Fibroblast of skin of left quadriceps (primary cell): ENCODE results near the gene LAMA2.

ENCODE experiments used
- DNase-seq, 2 experiments: peaks; one replicate each; pipeline ENCODE4 v3.0.0-alpha.2; 2013; ENCODE audit warnings: low read depth in 2 of 2

The LAMA2 gene

GRCh38 chr6:128899341-128900050 is 16.6 kb downstream of the LAMA2 start:
- peak; percentile 34 to 38 for DNase-seq

- no peak for DNase-seq
Observed at GRCh38 chr6:128903715-128904114, 20.8 kb downstream of the LAMA2 start.

- no peak for DNase-seq
Observed at GRCh38 chr6:128914051-128914450, 31.1 kb downstream of the LAMA2 start.

- DNase-seq: no peak
Observed at GRCh38 chr6:128918886-128919285, 35.9 kb downstream of the LAMA2 start.

- peak; percentile 39 to 47 for DNase-seq
Observed at GRCh38 chr6:128919412-128920180, 36.7 kb downstream of the LAMA2 start.

GRCh38 chr6:128925765-128926164 is 42.8 kb downstream of the LAMA2 start:
- DNase-seq: no peak

GRCh38 chr6:128929869-128930268 is 46.9 kb downstream of the LAMA2 start:
- DNase-seq: no peak

GRCh38 chr6:128930321-128930720 is 47.4 kb downstream of the LAMA2 start:
- DNase-seq: no peak

GRCh38 chr6:128932061-128932460 is 49.1 kb downstream of the LAMA2 start:
- no peak for DNase-seq

- DNase-seq: no peak
Observed at GRCh38 chr6:128950864-128951263, 67.9 kb downstream of the LAMA2 start.

- DNase-seq: no peak
Observed at GRCh38 chr6:128952902-128953301, 70.0 kb downstream of the LAMA2 start.

GRCh38 chr6:128954308-128955043 is 71.5 kb downstream of the LAMA2 start:
- no peak for DNase-seq

GRCh38 chr6:128963561-128963960 is 80.6 kb downstream of the LAMA2 start:
- DNase-seq: peak; percentile 47 to 52

- no peak for DNase-seq
Observed at GRCh38 chr6:128964233-128964755, 81.4 kb downstream of the LAMA2 start.

GRCh38 chr6:128964771-128965170 is 81.8 kb downstream of the LAMA2 start:
- DNase-seq: no peak

GRCh38 chr6:128966934-128967333 is 84.0 kb downstream of the LAMA2 start:
- DNase-seq: no peak

GRCh38 chr6:128979071-128979470 is 96.1 kb downstream of the LAMA2 start:
- DNase-seq: no peak

- no peak for DNase-seq
Observed at GRCh38 chr6:128981716-128982115, 98.8 kb downstream of the LAMA2 start.

- no peak for DNase-seq
Observed at GRCh38 chr6:128990360-128990759, 107.4 kb downstream of the LAMA2 start.

GRCh38 chr6:128990915-128991314 is 108.0 kb downstream of the LAMA2 start:
- DNase-seq: no peak

GRCh38 chr6:128993166-128993565 is 110.2 kb downstream of the LAMA2 start:
- DNase-seq: no peak

GRCh38 chr6:128997880-128998279 is 114.9 kb downstream of the LAMA2 start:
- DNase-seq: no peak
